Measurements from ENCODE around the gene SLC25A43. TPM values are rescaled to one million over a fixed set of nuclear protein-coding genes. Genes with fewer than 3 reads are reported as not detected.

Gene SLC25A43
- total RNA-seq, 1 experiment from 2014 or later: 8.3 TPM

- H4K20me1 ChIP-seq (ENCODE audit: insufficient read depth, low read depth, low read length): no peaks in the 10 kb centered on the region
- H3K27ac ChIP-seq (ENCODE audit: low read length): no peak overlapping the region
- H3K27me3 ChIP-seq (ENCODE audit: low read length): no peaks in the 10 kb centered on the region
- H2AFZ ChIP-seq (ENCODE audit: low read length): no peak overlapping the region
- no peak for DNase-seq
- no peak overlapping the region for H3K4me2 ChIP-seq (ENCODE audit: low read depth, low read length, poor library complexity, severe bottlenecking)
- no peak overlapping the region for H3K9ac ChIP-seq (ENCODE audit: low read length)
- H3K4me1 ChIP-seq (ENCODE audit: low read length): no peaks in the 10 kb centered on the region
- no peaks in the 10 kb centered on the region for H3K79me2 ChIP-seq (ENCODE audit: low read length)
- H3K9me2 ChIP-seq (replicated peaks; ENCODE audit: insufficient read depth, low read length): no peaks in the 10 kb centered on the region
- H3K36me3 ChIP-seq (ENCODE audit: insufficient read depth, low read length): no peaks in the 10 kb centered on the region
- no peaks in the 10 kb centered on the region for H3K9me3 ChIP-seq (ENCODE audit: low read length)
- no peak overlapping the region for H3K4me3 ChIP-seq (ENCODE audit: low read length)
Measured at GRCh38 chrX:119410854-119411253, 11.7 kb downstream of the SLC25A43 start.

GRCh38 chrX:119411959-119412358 lies 12.8 kb downstream of the SLC25A43 start:
- Histone ChIP-seq H3K9ac (ENCODE audit: low read length) (no peak overlapping the region), H3K4me1 (ENCODE audit: low read length) (no peaks in the 10 kb centered on the region), H2AFZ (ENCODE audit: low read length) (no peak overlapping the region), H3K4me3 (ENCODE audit: low read length) (no peak overlapping the region), H3K36me3 (ENCODE audit: insufficient read depth, low read length) (no peaks in the 10 kb centered on the region), H3K9me2 (replicated peaks; ENCODE audit: insufficient read depth, low read length) (no peaks in the 10 kb centered on the region), H3K79me2 (ENCODE audit: low read length) (no peaks in the 10 kb centered on the region), H3K9me3 (ENCODE audit: low read length) (no peaks in the 10 kb centered on the region), H3K4me2 (ENCODE audit: low read depth, low read length, poor library complexity, severe bottlenecking) (no peak overlapping the region), H3K27ac (ENCODE audit: low read length) (no peak overlapping the region), H4K20me1 (ENCODE audit: insufficient read depth, low read depth, low read length) (no peaks in the 10 kb centered on the region), H3K27me3 (ENCODE audit: low read length) (no peaks in the 10 kb centered on the region)
- no peak for DNase-seq

GRCh38 chrX:119417376-119417775 lies 18.2 kb downstream of the SLC25A43 start:
- Histone ChIP-seq H3K4me3 (ENCODE audit: low read length) (no peak overlapping the region), H3K9me3 (ENCODE audit: low read length) (no peaks in the 10 kb centered on the region), H4K20me1 (ENCODE audit: insufficient read depth, low read depth, low read length) (no peaks in the 10 kb centered on the region), H3K27ac (ENCODE audit: low read length) (no peak overlapping the region), H3K9ac (ENCODE audit: low read length) (no peak overlapping the region), H3K4me2 (ENCODE audit: low read depth, low read length, poor library complexity, severe bottlenecking) (no peak overlapping the region), H3K4me1 (ENCODE audit: low read length) (no peaks in the 10 kb centered on the region), H3K79me2 (ENCODE audit: low read length) (no peaks in the 10 kb centered on the region), H3K36me3 (ENCODE audit: insufficient read depth, low read length) (no peaks in the 10 kb centered on the region), H3K9me2 (replicated peaks; ENCODE audit: insufficient read depth, low read length) (no peaks in the 10 kb centered on the region), H3K27me3 (ENCODE audit: low read length) (no peaks in the 10 kb centered on the region), H2AFZ (ENCODE audit: low read length) (no peak overlapping the region)
- no peak for DNase-seq

GRCh38 chrX:119417842-119418241 lies 18.7 kb downstream of the SLC25A43 start:
- H3K9ac ChIP-seq (ENCODE audit: low read length): no peak overlapping the region
- H3K9me2 ChIP-seq (replicated peaks; ENCODE audit: insufficient read depth, low read length): no peaks in the 10 kb centered on the region
- H2AFZ ChIP-seq (ENCODE audit: low read length): no peak overlapping the region
- H3K27me3 ChIP-seq (ENCODE audit: low read length): no peaks in the 10 kb centered on the region
- no peak overlapping the region for H3K4me3 ChIP-seq (ENCODE audit: low read length)
- DNase-seq: peak; percentile 48
- no peak overlapping the region for H3K27ac ChIP-seq (ENCODE audit: low read length)
- no peaks in the 10 kb centered on the region for H3K79me2 ChIP-seq (ENCODE audit: low read length)
- H3K9me3 ChIP-seq (ENCODE audit: low read length): no peaks in the 10 kb centered on the region
- no peaks in the 10 kb centered on the region for H3K4me1 ChIP-seq (ENCODE audit: low read length)
- H4K20me1 ChIP-seq (ENCODE audit: insufficient read depth, low read depth, low read length): no peaks in the 10 kb centered on the region
- H3K4me2 ChIP-seq (ENCODE audit: low read depth, low read length, poor library complexity, severe bottlenecking): no peak overlapping the region
- no peaks in the 10 kb centered on the region for H3K36me3 ChIP-seq (ENCODE audit: insufficient read depth, low read length)

- H3K9me3 ChIP-seq (ENCODE audit: low read length): no peaks in the 10 kb centered on the region
- no peak overlapping the region for H3K4me3 ChIP-seq (ENCODE audit: low read length)
- no peaks in the 10 kb centered on the region for H3K79me2 ChIP-seq (ENCODE audit: low read length)
- H3K9ac ChIP-seq (ENCODE audit: low read length): no peak overlapping the region
- no peak overlapping the region for H3K27ac ChIP-seq (ENCODE audit: low read length)
- no peaks in the 10 kb centered on the region for H3K4me1 ChIP-seq (ENCODE audit: low read length)
- DNase-seq: no peak
- H3K9me2 ChIP-seq (replicated peaks; ENCODE audit: insufficient read depth, low read length): no peaks in the 10 kb centered on the region
- no peaks in the 10 kb centered on the region for H3K36me3 ChIP-seq (ENCODE audit: insufficient read depth, low read length)
- no peaks in the 10 kb centered on the region for H3K27me3 ChIP-seq (ENCODE audit: low read length)
- no peak overlapping the region for H3K4me2 ChIP-seq (ENCODE audit: low read depth, low read length, poor library complexity, severe bottlenecking)
- no peaks in the 10 kb centered on the region for H4K20me1 ChIP-seq (ENCODE audit: insufficient read depth, low read depth, low read length)
- H2AFZ ChIP-seq (ENCODE audit: low read length): no peak overlapping the region
Measured at GRCh38 chrX:119419146-119419545, 20.0 kb downstream of the SLC25A43 start.

GRCh38 chrX:119419898-119420297 lies 20.8 kb downstream of the SLC25A43 start:
- Histone ChIP-seq H3K4me1 (ENCODE audit: low read length) (no peaks in the 10 kb centered on the region), H3K36me3 (ENCODE audit: insufficient read depth, low read length) (no peaks in the 10 kb centered on the region), H3K27ac (ENCODE audit: low read length) (no peak overlapping the region), H3K4me3 (ENCODE audit: low read length) (no peak overlapping the region), H2AFZ (ENCODE audit: low read length) (no peak overlapping the region), H4K20me1 (ENCODE audit: insufficient read depth, low read depth, low read length) (no peaks in the 10 kb centered on the region), H3K4me2 (ENCODE audit: low read depth, low read length, poor library complexity, severe bottlenecking) (no peak overlapping the region), H3K9me3 (ENCODE audit: low read length) (no peaks in the 10 kb centered on the region), H3K79me2 (ENCODE audit: low read length) (no peaks in the 10 kb centered on the region), H3K9ac (ENCODE audit: low read length) (no peak overlapping the region), H3K27me3 (ENCODE audit: low read length) (no peaks in the 10 kb centered on the region), H3K9me2 (replicated peaks; ENCODE audit: insufficient read depth, low read length) (no peaks in the 10 kb centered on the region)
- DNase-seq: no peak

GRCh38 chrX:119421016-119421705 lies 22.0 kb downstream of the SLC25A43 start:
- Histone ChIP-seq H2AFZ (ENCODE audit: low read length) (no peak overlapping the region), H3K27me3 (ENCODE audit: low read length) (no peaks in the 10 kb centered on the region), H3K9ac (ENCODE audit: low read length) (no peak overlapping the region), H3K27ac (ENCODE audit: low read length) (no peak overlapping the region), H3K4me1 (ENCODE audit: low read length) (peaks cover 9% of the 10 kb centered on the region), H3K79me2 (ENCODE audit: low read length) (no peaks in the 10 kb centered on the region), H4K20me1 (ENCODE audit: insufficient read depth, low read depth, low read length) (no peaks in the 10 kb centered on the region), H3K9me2 (replicated peaks; ENCODE audit: insufficient read depth, low read length) (no peaks in the 10 kb centered on the region), H3K9me3 (ENCODE audit: low read length) (no peaks in the 10 kb centered on the region), H3K4me3 (ENCODE audit: low read length) (no peak overlapping the region), H3K36me3 (ENCODE audit: insufficient read depth, low read length) (no peaks in the 10 kb centered on the region), H3K4me2 (ENCODE audit: low read depth, low read length, poor library complexity, severe bottlenecking) (no peak overlapping the region)
- no peak for DNase-seq

GRCh38 chrX:119423631-119424030 lies 24.5 kb downstream of the SLC25A43 start:
- DNase-seq: no peak
- Histone ChIP-seq H3K4me2 (ENCODE audit: low read depth, low read length, poor library complexity, severe bottlenecking) (no peak overlapping the region), H3K9me2 (replicated peaks; ENCODE audit: insufficient read depth, low read length) (no peaks in the 10 kb centered on the region), H3K27ac (ENCODE audit: low read length) (no peak overlapping the region), H3K9ac (ENCODE audit: low read length) (no peak overlapping the region), H3K9me3 (ENCODE audit: low read length) (no peaks in the 10 kb centered on the region), H4K20me1 (ENCODE audit: insufficient read depth, low read depth, low read length) (no peaks in the 10 kb centered on the region), H2AFZ (ENCODE audit: low read length) (no peak overlapping the region), H3K36me3 (ENCODE audit: insufficient read depth, low read length) (no peaks in the 10 kb centered on the region), H3K4me1 (ENCODE audit: low read length) (peaks cover 11% of the 10 kb centered on the region), H3K79me2 (ENCODE audit: low read length) (no peaks in the 10 kb centered on the region), H3K27me3 (ENCODE audit: low read length) (no peaks in the 10 kb centered on the region), H3K4me3 (ENCODE audit: low read length) (no peak overlapping the region)
